ENCODE data around the gene TENT4B. TPM values are rescaled to one million over a fixed set of nuclear protein-coding genes. Genes with fewer than 3 reads are reported as not detected.

The TENT4B gene
- polyA plus RNA-seq, 2 of the 4 experiments (the other 2 are of a cell fraction), result 12.2 to 19.4 TPM

GRCh38 chr16:50161950-50162349, 8.8 kb downstream of the TENT4B start:
- DNase-seq (ENCODE audit: low read depth in 1 of 2, low spot score in 1 of 2) (no peak), FAIRE-seq (no peak), ATAC-seq (no peak)
- no peak overlapping the region for H3K27ac ChIP-seq
- H3K4me2 ChIP-seq, result no peak overlapping the region
- no peaks in the 10 kb centered on the region for H3K9me3 ChIP-seq
- no peak for TF ChIP-seq HES2 (IDR thresholded peaks at IDR 0.05)
- POLR2A ChIA-PET, result interaction anchor here (1.5 kb wide), 1 partner anchor 49 kb away, joined by 3 read pairs; no protein-coding TSS in a partner anchor
- CTCF ChIA-PET, result no interaction called here
- H3K4me1 ChIP-seq, result peaks cover 17% of the 10 kb centered on the region
- 96% methylated on average over 2 of the region's 2 CpGs for WGBS (ENCODE audit: missing lambda C conversion rate)
- H3K4me3 ChIP-seq, result no peak overlapping the region

- Histone ChIP-seq H3K4me3 (no peak overlapping the region), H3K4me1 (peaks cover 34% of the 10 kb centered on the region), H3K9me3 (no peaks in the 10 kb centered on the region), H3K4me2 (no peak overlapping the region), H3K27ac (no peak overlapping the region)
- DNase-seq (ENCODE audit: low read depth in 1 of 2, low spot score in 1 of 2) (no peak), FAIRE-seq (no peak), ATAC-seq (no peak)
- ChIA-PET POLR2A (no interaction called here), CTCF (interaction anchor here (1.4 to 1.9 kb wide), 2 partner anchors 43 to 140 kb away, joined by 4 read pairs; partner anchors contain the start of gene CNEP1R1)
- WGBS (ENCODE audit: missing lambda C conversion rate), result 88% methylated on average over 2 of the region's 2 CpGs
- TF ChIP-seq CBX2 (IDR thresholded peaks at IDR 0.05; ENCODE audit: borderline replicate concordance, low read depth) (no peak), EHF (CRISPR knock-in tag; IDR thresholded peaks at IDR 0.05) (no peak)
Observed at GRCh38 chr16:50165473-50165872, 12.4 kb downstream of the TENT4B start.

- ATAC-seq, result peak in 1 of 2 experiments; percentile 55; a peak in 3 of 6 replicates
- peak overlapping the region; percentile 28 to 37; a peak in 4 of 6 replicates for H3K27ac ChIP-seq
- no peaks in the 10 kb centered on the region for H3K9me3 ChIP-seq
- ChIA-PET CTCF (interaction anchor here (0.6 to 1.8 kb wide), 6 partner anchors 42 to 142 kb away, joined by 3 to 5 read pairs (median 4); partner anchors contain the start of gene CNEP1R1), POLR2A (no interaction called here)
- FAIRE-seq, result no peak
- 78% methylated on average over 9 of the region's 9 CpGs for WGBS (ENCODE audit: missing lambda C conversion rate)
- peaks cover 31% of the 10 kb centered on the region for H3K4me1 ChIP-seq
- no peak overlapping the region for H3K4me3 ChIP-seq
- peak overlapping the region; percentile 28; the same call in 2 of the 3 replicates for H3K4me2 ChIP-seq
- TF ChIP-seq SREBF2 (IDR thresholded peaks at IDR 0.05), result no peak
- no peak for TF ChIP-seq POLR2AphosphoS2 (conservative IDR thresholded peaks at IDR 0.05; ENCODE audit: low read length)
- TF ChIP-seq FOXS1 (CRISPR knock-in tag; IDR thresholded peaks at IDR 0.05), result no peak
- no peak for TF ChIP-seq ZFP36 (IDR thresholded peaks at IDR 0.05; ENCODE audit: borderline replicate concordance, partially characterized antibody)
- TF ChIP-seq TFCP2L1 (CRISPR knock-in tag; IDR thresholded peaks at IDR 0.05), result no peak
- no peak for TF ChIP-seq KDM1A (IDR thresholded peaks at IDR 0.05; ENCODE audit: low read depth)
- no peak for TF ChIP-seq HOXB13 (CRISPR knock-in tag; IDR thresholded peaks at IDR 0.05; ENCODE audit: low read depth)
- no peak for TF ChIP-seq HOXA7 (CRISPR knock-in tag; IDR thresholded peaks at IDR 0.05)
- TF ChIP-seq CBX2 (IDR thresholded peaks at IDR 0.05; ENCODE audit: borderline replicate concordance, low read depth), result no peak
- no peak for TF ChIP-seq RNF2 (IDR thresholded peaks at IDR 0.05; ENCODE audit: borderline replicate concordance, low read depth)
- no peak for TF ChIP-seq FOSL2 (IDR thresholded peaks at IDR 0.05)
- TF ChIP-seq FOSL2 (CRISPR knock-in tag; IDR thresholded peaks at IDR 0.05), result no peak
- no peak for TF ChIP-seq BCL3 (IDR thresholded peaks at IDR 0.05)
- TF ChIP-seq ZNF302 (CRISPR knock-in tag; IDR thresholded peaks at IDR 0.05), result no peak
- no peak for TF ChIP-seq MAZ (IDR thresholded peaks at IDR 0.05; ENCODE audit: borderline replicate concordance, low read depth, low read length)
- TF ChIP-seq HMGXB4 (CRISPR knock-in tag; IDR thresholded peaks at IDR 0.05; ENCODE audit: borderline replicate concordance), result no peak
- no peak for TF ChIP-seq ATOH8 (CRISPR knock-in tag; IDR thresholded peaks at IDR 0.05; ENCODE audit: low read depth)
- TF ChIP-seq JUN (IDR thresholded peaks at IDR 0.05), result no peak
- no peak for TF ChIP-seq NPAS2 (CRISPR knock-in tag; IDR thresholded peaks at IDR 0.05; ENCODE audit: borderline replicate concordance)
- no peak for TF ChIP-seq HOXB5 (CRISPR knock-in tag; IDR thresholded peaks at IDR 0.05)
- TF ChIP-seq JUNB (IDR thresholded peaks at IDR 0.05), result no peak
- no peak for DNase-seq (ENCODE audit: low read depth in 1 of 2, low spot score in 1 of 2)
Observed at GRCh38 chr16:50166511-50167500, 13.7 kb downstream of the TENT4B start.

Data from A549 (cell line).